ENCODE data around the gene KDM4C. TPM values are rescaled to one million over a fixed set of nuclear protein-coding genes. Genes with fewer than 3 reads are reported as not detected.

Gene KDM4C
- total and polyA plus RNA-seq, 2 of the 4 experiments (the other 2 are of a cell fraction): 11.8 to 23.8 TPM

GRCh38 chr9:6818292-6818922, 60.6 kb downstream of the KDM4C start:
- CTCF ChIA-PET: interaction anchor here (1.1 kb wide), 1 partner anchor 9 kb away, joined by 3 read pairs; no protein-coding TSS in a partner anchor
- WGBS, 2 experiments (ENCODE audit: extremely low coverage in 2 of 2, insufficient read length in 1 of 2): no CpG with 5 or more reads among the region's 4 CpGs
- POLR2A ChIA-PET (ENCODE audit: unreplicated experiment): no interaction called here

More at GRCh38 chr9:6818292-6818922, 60.6 kb downstream of the KDM4C start:
- Histone ChIP-seq H2BK20ac (ENCODE audit: low read depth, low read length) (no peak overlapping the region), H2AK5ac (ENCODE audit: low read depth, low read length) (no peak overlapping the region), H2AFZ (replicated peaks; ENCODE audit: low read length, poor library complexity) (no peak overlapping the region), H3K18ac (ENCODE audit: low read depth, low read length) (no peak overlapping the region), H2AK9ac (replicated peaks; ENCODE audit: low read depth, low read length, poor library complexity) (no peak overlapping the region), H3K9me3 (ENCODE audit: control insufficient read depth, insufficient read depth, low read length) (no peaks in the 10 kb centered on the region), H4K8ac (ENCODE audit: low read depth in 2 of 2, low read length in 2 of 2) (no peak overlapping the region), H3K79me1 (ENCODE audit: low read depth in 1 of 2, low read length in 2 of 2) (peaks cover 0 to 6% of the 10 kb centered on the region in 2 experiments; a peak in 1 of 4 replicates), H3K4me1 (ENCODE audit: control insufficient read depth, insufficient read depth, low read length) (no peaks in the 10 kb centered on the region), H4K5ac (ENCODE audit: low read depth, low read length) (no peak overlapping the region), H2BK5ac (ENCODE audit: low read depth, low read length, poor library complexity, severe bottlenecking) (no peak overlapping the region), H3K27ac (ENCODE audit: insufficient read depth, low read length) (no peak overlapping the region), H2BK120ac (ENCODE audit: low read depth, low read length) (no peak overlapping the region), H2BK15ac (ENCODE audit: low read depth, low read length) (no peak overlapping the region), H3K9ac (ENCODE audit: low read depth, low read length) (no peak overlapping the region), H4K91ac (ENCODE audit: insufficient read depth, low read depth, low read length) (no peak overlapping the region), H4K20me1 (ENCODE audit: insufficient read depth, low read length) (no peaks in the 10 kb centered on the region), H3K14ac (replicated peaks; ENCODE audit: low read depth, low read length) (no peak overlapping the region), H3K23ac (ENCODE audit: low read depth, low read length) (no peak overlapping the region), H3K9me1 (ENCODE audit: insufficient read depth, low read length) (no peaks in the 10 kb centered on the region), H3K4ac (ENCODE audit: low read depth, low read length) (no peak overlapping the region), H3K4me2 (ENCODE audit: low read depth, low read length) (no peak overlapping the region), H3K56ac (ENCODE audit: extremely low read depth, insufficient read depth, low read length) (no peak overlapping the region), H3K27me3 (ENCODE audit: control insufficient read depth, insufficient read depth, low read length) (no peaks in the 10 kb centered on the region), H3K4me3 (ENCODE audit: insufficient read depth, low read depth, low read length) (no peak overlapping the region), H3K36me3 (ENCODE audit: control insufficient read depth, insufficient read depth, low read length) (peaks cover 2% of the 10 kb centered on the region; the same call in 1 of the 2 replicates)
- intact Hi-C loops (cut with micrococcal nuclease) (no loop called here), dilution Hi-C loops (cut with HindIII; ENCODE audit: low sequenced_read_pairs, unreplicated experiment) (no loop called here), in situ Hi-C loops (cut with MboI; ENCODE audit: low sequenced_read_pairs) (no loop called here)
- no peak for ATAC-seq (ENCODE audit: low read depth)
- no peak for TF ChIP-seq NFE2L2 (IDR thresholded peaks at IDR 0.05; ENCODE audit: low read depth, low read length)
- no peak for TF ChIP-seq MAZ (IDR thresholded peaks at IDR 0.05; ENCODE audit: borderline replicate concordance, low read depth, low read length)
- TF ChIP-seq RCOR1 (IDR thresholded peaks at IDR 0.05; ENCODE audit: insufficient replicate concordance, low read length): no peak
- TF ChIP-seq POLR2A (IDR thresholded peaks at IDR 0.05; ENCODE audit: low read depth, low read length): no peak
- no peak for TF ChIP-seq RAD21 (IDR thresholded peaks at IDR 0.05; ENCODE audit: low read length)
- no peak for TF ChIP-seq FOS (IDR thresholded peaks at IDR 0.05; ENCODE audit: low read depth, low read length)
- no peak for TF ChIP-seq CEBPB (IDR thresholded peaks at IDR 0.05; ENCODE audit: low read depth, low read length)
- no peak for TF ChIP-seq CHD1 (IDR thresholded peaks at IDR 0.05; ENCODE audit: low read depth, low read length)
- TF ChIP-seq SMC3 (IDR thresholded peaks at IDR 0.05; ENCODE audit: low read depth, low read length): no peak
- DNase-seq: no peak
- no TSS peak for BruUV-seq (replicated peaks)
